DMS153 treated with DMSO at 0.1 percent for 48 hours (cell line): ENCODE measurements around the gene MUC3A.
A peak's percentile ranks its signal among the peaks of the same experiment; 100 is the strongest.
"Not testable (repeated sequence)": the region's sequence is repeated elsewhere in the genome, so short reads cannot be mapped to it uniquely, and the experiment has no call there.

Experiments used
- DNase-seq: peaks from one replicate; lab custom pipeline; 2025; ENCODE audit not compliant: unreplicated experiment; lab: John Stamatoyannopoulos, UW

MUC3A gene, protein sequence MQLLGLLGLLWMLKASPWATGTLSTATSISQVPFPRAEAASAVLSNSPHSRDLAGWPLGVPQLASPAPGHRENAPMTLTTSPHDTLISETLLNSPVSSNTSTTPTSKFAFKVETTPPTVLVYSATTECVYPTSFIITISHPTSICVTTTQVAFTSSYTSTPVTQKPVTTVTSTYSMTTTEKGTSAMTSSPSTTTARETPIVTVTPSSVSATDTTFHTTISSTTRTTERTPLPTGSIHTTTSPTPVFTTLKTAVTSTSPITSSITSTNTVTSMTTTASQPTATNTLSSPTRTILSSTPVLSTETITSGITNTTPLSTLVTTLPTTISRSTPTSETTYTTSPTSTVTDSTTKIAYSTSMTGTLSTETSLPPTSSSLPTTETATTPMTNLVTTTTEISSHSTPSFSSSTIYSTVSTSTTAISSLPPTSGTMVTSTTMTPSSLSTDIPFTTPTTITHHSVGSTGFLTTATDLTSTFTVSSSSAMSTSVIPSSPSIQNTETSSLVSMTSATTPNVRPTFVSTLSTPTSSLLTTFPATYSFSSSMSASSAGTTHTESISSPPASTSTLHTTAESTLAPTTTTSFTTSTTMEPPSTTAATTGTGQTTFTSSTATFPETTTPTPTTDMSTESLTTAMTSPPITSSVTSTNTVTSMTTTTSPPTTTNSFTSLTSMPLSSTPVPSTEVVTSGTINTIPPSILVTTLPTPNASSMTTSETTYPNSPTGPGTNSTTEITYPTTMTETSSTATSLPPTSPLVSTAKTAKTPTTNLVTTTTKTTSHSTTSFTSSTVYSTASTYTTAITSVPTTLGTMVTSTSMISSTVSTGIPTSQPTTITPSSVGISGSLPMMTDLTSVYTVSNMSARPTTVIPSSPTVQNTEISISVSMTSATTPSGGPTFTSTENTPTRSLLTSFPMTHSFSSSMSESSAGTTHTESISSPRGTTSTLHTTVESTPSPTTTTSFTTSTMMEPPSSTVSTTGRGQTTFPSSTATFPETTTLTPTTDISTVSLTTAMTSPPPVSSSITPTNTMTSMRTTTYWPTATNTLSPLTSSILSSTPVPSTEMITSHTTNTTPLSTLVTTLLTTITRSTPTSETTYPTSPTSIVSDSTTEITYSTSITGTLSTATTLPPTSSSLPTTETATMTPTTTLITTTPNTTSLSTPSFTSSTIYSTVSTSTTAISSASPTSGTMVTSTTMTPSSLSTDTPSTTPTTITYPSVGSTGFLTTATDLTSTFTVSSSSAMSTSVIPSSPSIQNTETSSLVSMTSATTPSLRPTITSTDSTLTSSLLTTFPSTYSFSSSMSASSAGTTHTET (N-terminal part only)

DNA sequence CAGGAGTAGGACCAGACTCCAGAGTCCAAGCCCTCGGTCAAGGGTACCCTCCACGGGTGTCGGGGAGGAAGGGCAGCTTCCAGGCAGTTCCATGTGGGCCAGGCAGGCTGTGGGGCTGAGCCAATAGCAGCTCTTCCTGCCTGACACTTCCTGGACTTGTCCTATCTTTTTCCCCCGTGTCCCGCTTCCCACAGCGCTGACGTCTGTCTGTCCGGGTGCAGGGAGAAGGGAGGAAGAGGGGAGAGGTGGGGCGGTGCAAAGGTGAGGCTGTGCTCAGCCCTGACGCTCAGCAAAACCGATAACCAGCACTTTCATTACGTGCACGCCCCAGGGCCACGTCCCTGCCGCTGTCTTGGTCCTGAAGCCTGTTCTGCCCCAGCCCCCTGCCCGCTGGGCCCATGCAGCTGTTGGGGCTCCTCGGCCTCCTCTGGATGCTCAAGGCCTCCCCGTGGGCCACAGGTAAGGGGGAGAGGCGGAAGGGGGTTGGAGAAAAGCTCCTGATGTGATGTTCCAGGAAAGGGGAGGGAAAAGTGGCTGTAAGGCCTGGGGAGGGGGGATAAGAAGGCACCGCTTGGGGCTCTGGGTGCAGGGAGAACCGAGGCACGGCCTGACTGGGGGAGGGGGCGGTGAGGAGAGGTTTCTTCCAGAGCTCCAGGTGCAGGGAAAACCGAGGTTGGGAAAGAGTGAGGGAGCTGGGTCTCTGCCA, at the start of gene MUC3A:
TSS of gene MUC3A (plus strand) at position 308 of the 706 bp plus-strand sequence. CDS start at position 399, 91 bp downstream.
- DNase-seq = no peak

DNA sequence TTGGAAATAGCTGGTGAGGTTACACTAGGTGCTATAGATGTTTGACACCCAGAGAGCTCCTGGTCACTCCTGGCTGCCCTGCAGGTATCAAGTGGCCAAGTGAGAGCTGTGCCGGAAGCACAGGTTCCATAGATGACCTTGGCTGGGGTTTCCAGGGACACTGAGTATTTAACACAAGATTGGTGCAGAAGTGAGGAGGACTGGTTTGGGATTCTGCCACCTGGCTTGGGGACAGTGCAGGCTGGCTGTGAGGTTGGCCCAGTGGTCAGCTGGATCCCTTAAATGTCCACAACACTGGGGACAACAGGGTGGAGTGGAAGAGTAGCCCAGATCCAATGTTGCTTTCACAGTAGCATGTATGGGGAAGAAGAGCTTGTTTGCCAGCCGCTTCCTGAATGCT, 48.4 kb upstream of the MUC3A start:
- DNase-seq = no peak

DNA sequence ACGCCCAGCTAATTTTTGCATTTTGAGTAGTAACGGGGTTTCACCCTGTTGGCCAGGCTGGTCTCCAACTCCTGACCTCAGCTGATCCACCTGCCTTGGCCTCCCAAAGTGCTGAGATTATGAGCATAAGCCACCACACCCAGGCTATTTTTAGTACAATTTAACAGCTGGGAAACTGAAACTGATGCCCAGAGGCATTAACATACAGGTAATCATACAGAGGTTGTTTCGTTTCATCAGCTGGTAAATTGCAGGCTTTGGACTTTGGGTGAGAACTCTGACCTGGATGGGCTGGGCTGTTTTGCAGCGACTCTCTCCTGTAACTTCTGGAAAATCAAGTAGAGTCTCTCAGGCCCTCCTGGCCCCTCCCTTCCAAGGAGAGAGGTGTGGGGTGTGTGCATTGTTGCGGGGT, 47.4 kb upstream of the MUC3A start:
- no peak for DNase-seq

DNA sequence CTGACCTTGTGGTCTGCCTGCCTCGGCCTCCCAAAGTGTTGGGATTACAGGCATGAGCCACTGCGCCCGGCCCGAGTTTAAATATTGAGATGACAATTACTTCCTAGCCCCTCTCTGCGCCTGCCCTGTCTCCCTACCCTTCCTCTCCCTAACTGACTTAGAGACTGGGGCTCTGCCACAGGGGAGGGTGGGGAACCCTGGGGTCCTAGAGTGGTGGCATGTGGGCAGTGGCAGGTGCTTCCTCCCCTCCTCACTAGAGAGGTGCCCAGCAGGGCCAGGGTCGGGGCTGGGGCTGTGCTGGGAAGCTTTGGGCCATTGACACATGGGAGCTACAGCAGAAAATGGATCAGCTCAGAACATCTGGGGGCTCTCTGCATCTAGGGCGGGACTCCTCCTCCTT, 46.7 kb upstream of the MUC3A start:
- no peak for DNase-seq

DNA sequence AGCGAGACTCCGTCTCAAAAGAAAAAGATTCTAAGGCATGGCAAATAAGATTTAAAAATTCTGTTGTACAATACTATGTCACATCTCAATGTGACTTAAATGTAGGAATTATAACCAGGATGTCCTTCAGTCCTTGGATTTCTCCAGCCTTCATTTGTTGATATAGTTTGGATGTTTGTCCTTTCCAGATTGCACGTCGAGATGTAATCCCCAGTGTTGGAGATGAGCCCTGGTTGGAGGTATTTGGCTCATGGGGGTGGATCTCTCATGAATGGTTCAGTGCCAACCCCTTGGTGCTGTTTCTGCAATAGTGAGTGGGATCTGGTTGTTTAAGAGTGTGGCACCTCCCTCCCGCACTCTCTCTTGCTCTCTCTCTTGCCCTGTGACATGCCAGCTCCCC, 40.8 kb upstream of the MUC3A start:
- DNase-seq = no peak

DNA sequence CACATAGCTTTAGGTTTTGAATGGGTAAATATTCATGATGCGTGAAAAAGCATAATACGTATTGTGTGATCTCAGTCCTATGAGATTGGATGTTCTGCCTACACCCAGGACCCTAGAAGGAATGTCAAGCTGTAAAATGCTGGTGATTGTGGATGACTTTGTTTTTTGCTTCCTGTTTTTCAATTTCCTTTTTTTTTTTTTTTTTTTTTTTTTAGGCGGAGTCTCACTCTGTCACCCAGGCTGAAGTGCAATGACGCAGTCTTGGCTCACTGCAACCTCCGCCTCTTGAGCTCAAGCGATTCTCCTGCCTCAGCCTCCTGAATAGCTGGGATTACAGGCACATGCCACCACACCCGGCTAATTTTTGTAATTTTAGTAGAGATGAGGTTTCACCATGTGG, 38.9 kb upstream of the MUC3A start:
- DNase-seq = not testable (repeated sequence)

DNA sequence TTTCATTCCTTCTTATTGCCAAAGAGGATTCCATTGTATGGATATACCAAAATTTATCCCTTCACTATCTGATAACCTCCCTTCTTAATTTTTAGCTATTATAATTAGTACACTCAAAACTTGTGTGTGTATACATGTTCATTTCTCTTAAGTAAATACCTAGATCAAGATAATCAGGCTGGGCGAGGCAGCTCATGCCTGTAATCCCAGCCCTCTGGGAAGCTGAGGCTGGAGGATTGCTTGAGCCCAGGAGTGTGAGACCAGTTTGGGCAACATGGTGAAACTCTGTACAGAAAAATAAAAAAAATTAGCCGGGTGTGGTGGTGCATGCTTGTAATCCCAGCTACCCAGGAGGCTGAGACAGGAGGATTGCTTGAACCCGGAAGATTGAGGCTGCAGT, 37.9 kb upstream of the MUC3A start:
- no peak for DNase-seq

DNA sequence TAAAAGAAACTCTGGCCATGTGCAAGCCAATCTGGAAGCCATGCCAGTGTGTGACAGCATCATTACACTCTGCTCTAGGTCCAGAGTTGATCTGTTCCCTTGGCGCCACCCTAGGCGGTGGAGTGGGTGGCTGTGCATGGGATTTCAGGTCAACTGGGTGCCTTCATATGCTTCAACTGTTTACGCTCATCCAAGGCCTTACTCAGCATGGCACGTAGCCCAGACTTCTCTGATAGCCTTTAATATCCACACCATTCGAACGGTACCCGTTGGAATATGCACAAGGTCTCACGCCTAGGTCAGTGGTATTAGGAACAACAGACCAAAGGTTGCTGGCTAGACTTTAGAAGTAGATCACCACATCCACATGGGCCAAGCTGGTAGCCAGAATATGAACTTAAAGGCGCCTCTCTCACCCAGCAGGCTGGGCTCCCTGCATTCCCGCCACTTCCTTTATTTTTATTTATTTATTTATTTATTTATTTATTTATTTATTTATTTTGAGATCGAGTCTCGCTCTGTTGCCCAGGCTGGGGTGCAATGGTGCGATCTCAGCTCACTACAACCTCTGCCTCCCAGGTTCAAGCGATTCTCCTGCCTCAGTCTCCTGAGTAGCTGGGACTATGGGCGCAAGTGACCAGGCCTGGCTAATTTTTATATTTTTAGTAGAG, 35.0 kb upstream of the MUC3A start:
- DNase-seq = no peak

DNA sequence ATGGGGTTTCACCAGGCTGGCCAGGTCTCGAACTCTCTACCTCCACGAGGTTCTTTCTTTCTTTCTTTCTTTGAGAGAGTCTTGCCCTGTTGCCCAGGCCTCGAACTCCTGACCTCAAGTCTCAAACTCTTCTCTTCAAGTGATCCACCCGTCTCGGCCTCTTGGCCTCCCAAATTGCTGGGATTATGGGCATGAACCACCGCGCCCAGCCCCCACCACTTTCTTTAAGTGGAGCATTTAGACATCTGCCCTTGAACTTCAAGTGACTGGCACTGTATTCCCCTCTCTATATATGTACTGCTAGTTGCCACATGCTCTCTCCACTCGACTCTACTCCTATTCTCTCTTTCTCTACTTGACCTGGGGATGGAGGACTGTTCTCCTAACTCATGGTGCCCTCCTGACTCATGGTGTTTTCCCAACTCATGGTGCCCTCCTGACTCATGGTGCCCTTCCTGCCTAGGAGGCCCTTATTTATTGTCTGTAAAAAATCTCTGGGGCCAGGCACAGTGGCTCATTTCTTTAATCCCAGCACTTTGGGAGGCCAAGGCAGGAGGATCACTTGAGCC, 34.4 kb upstream of the MUC3A start:
- DNase-seq = no peak

DNA sequence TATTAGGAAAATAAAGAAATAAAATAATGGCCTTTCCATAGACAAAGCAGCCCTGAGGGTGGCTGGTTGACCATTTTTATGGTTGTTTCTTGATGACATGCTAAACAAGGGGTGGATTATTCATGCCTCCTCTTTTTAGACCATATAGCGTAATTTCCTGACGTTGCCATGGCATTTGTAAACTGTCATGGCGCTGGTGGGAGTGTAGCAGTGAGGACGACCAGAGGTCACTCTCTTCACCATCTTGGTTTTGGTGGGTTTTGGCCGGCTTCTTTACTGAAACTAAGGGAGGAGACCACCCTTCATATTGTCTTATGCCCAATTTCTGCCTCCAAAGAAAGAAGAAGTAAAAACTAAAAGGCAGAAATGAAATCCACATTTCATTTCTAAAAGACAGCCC, 30.0 kb upstream of the MUC3A start:
- DNase-seq = not testable (repeated sequence)

DNA sequence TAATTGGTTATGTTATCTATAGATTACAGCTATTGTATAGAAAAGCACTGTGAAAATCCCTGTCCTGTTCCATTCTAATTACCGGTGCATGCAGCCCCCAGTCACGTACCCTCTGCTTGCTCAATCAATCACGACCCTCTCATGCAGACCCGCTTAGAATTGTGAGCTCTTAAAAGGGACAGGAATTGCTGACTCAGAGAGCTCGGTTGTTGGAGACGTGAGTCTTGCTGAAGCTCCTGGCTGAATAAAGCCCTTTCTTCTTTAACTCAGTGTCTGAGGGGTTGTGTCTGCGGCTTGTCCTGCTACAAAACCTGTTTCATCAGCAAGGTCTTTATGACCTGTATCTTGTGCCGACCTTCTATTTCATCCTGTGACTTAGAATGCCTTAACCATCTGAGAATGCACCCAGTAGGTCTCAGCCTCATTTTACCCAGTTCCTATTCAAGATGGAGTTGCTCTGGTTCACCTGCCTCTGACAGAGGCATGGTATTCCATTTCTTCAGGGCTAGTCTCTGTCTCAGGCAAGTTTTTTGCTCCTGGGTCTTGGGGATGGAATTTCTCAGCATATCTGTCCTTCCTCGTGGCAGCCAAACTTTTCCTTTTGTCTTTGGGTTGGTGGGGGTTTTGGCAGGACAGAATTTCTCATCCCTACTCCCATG, 29.4 kb upstream of the MUC3A start:
- not testable (repeated sequence) for DNase-seq

DNA sequence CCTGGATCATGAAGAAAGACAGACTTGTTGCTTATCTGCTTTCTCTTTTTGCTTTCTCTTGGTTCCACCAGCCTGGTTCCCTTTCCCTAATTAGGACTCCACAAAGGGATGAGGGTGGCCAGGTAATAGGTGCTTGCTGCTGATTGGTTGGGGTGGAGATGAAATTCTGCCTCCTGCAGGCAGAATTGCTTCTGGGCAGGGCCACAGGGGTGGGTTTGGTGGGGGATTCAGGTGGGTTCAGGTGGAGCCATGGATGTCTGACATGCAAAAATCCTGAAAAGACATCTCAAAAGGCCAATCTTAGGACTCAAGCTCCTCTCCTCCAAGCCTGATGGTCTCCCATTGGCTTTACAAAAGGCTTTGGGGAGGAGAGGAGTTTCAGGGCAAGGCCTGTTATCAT, 28.3 kb upstream of the MUC3A start:
- DNase-seq = no peak

DNA sequence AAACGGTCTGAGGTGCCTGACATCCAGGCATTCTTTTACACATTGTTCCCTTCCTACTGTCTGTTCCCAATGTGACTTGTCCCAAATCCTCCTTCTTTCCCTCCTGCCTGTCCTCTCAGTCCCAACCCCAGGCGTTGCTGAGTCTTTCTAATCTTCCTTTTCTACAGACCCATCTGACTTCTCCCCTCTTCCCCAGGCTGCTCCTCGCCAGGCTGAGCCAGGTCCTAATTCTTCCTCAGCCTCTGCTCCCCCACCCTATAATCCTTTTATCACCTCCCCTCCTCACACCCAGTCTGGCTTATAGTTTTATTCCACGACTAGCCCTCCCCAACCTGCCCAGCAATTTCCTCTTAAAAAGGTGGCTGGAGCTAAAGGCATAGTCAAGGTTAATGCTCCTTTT, 25.7 kb upstream of the MUC3A start:
- not testable (repeated sequence) for DNase-seq

DNA sequence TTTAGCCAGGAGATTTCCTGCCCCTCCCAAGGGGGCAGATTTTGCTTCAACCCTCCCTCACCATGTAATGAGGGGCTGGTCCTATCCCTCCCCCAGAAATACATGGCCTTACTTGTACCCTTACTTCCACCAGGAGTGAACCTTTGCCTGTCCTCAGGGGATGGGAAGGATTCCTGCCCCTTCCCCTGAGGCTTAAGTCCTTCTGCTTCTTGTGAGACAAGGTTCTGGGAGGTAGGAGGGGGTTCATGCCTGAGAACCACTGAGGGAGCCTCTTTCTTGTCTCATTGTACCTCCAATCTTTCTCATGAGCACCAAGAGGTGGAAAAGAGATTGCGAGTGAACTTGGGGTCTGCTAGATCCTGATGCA, 19.5 kb upstream of the MUC3A start:
- no peak for DNase-seq

DNA sequence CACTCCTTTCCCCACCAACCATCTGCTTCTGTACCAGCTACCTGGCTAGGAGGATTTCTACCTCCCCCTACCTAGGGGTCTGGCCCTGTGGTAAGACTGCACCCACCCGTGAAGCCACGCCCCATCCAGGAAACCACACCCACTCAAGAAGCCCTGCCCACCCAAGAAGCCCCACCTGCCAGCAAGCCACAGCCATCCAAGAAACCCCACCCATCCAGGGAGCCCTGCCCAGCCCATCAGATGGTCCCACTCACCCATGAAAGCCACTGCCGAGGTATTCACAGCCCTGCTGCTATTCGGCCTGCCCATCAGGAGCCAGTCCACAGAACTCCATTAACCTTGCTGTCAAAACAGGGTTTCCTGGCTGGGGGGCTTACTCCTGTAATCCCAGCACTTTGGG, 15.6 kb upstream of the MUC3A start:
- no peak for DNase-seq

DNA sequence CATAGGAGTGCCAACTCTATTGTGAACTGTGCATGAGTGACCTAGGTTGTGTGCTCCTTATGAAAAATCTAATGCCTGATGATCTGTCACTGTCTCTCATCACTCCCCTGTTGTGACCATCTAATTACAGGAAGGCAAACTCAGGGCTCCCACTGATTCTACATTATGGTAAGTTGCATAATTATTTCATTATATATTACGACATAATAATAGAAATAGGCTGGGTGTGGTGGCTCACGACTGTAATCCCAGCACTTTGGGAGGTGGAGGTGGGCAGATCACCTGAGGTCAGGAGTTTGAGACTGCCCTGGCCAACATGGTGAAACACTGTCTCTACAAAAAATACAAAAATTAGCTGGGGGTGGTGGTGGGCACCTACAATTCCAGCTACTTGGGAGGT, 14.0 kb upstream of the MUC3A start:
- not testable (repeated sequence) for DNase-seq

DNA sequence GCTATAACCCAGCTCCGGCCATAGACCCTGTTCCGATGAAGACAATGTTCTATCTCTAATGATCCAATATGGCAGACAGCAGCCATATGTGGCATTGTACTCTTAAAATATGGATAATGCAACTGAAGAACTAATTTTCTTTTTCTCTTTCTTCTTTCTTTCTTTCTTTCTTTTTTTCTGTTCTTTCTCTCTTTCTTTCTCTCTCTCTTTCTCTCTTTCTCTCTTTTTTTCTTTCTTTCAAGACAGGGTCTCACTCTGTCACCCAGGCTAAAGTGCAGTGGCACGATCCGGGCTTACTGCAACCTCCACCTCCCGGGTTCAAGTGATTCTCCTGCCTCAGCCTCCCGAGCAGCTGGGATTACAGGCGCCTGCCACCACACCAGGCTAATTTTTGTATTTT, 13.2 kb upstream of the MUC3A start:
- DNase-seq = not testable (repeated sequence)

DNA sequence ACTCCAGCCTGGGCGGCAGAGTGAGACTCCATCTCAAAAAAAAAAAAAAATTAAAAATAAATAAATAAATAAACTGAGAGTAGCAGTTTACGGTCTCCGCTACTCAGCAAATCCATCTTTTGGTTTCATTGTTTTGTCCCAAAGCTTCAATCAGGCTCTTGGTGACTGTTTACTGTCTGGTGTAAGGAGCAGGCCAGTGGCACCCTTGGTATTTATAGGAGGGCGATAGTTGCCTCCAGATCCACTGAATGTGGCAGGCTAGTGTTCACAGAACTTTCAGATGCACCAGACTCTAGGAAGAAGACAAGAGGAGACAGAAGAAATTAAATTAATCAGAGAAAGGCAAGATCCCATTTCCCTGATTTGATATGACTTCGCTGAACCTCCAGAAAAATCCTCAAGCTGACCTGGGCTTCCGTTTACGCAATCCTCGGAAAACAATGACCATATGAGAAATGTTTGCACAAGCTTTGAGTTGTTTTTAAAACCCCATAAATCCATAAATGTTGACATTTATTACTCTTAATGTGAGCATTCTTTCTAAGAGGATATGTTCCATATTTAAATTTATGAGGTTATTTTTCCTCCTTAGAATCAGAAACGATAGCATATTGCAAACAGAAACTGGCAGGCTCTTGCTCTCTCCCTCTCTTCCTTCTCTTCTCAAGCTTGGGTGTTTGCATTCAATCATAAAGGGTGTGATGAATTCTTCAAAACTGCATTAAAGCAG, 7.1 kb upstream of the MUC3A start:
- DNase-seq = peak; percentile 15

DNA sequence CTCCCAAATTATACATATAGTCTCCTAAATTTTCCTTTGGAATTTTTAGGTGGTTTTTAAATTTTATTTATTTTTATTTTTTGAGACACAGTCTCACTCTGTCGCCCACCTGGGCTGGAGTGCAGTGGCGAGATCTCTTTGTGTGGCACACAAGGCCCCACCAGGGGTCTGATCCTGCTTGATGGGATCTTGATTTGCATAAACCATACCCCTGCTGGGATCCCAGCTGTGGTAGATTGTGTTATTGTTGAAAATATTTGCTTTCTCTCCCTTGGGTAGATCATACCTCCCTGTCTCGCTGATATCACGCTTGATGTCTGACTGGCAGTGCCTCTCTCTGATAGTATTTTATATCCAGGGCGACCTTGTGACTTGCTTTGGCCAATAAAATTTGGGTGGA, 5.6 kb upstream of the MUC3A start:
- DNase-seq = no peak
